H1 (cell line): Measurements from ENCODE around the gene HOXD4. TPM values are rescaled to one million over a fixed set of nuclear protein-coding genes. Genes with fewer than 3 reads are reported as not detected.

Source experiments
- RNF2 ChIP-seq: fragments of 200-900, 300-1000 bp; sonication (generic); IDR thresholded peaks from 2 replicates; pipeline ENCODE4 v1.7.1; 2016; ENCODE audit warnings: borderline replicate concordance, low read depth, mild to moderate bottlenecking, antibody characterized with exemption, low read length; ENCODE audit not compliant: poor library complexity, severe bottlenecking; ENCODE audit errors: missing control alignments
- polyA plus RNA-seq, 7 experiments: library from polyadenylated mRNA; depleted of rRNA in 3 of 7; stranded (reverse) in 5 of 7; unstranded in 2 of 7; fragments of >200 nt in 5 of 7; fragments of 200-250 nt in 2 of 7; gene quantifications; 1 replicate in 5 of 7; 2 replicates in 1 of 7; 4 replicates in 1 of 7; pipeline versions ENCODE4 v1.2.1 to v1.2.3, GENCODE V29; 2011 to 2013; ENCODE audit warnings: missing spikeins in 2 of 7, mixed read lengths in 2 of 7
- total RNA-seq: library from RNA; stranded (reverse); fragmentation: NEBNext Ultra II Directional; extraction: Animal tissue kit (Norgen Biotek cat#: 25700); gene quantifications from 2 replicates; pipeline ENCODE4 v1.2.1, GENCODE V29; 2021

Gene HOXD4
- total and polyA plus RNA-seq, 2 of the 8 experiments (the other 6 are each of a cell fraction or from before 2014, with no cell fraction given) = not detected

GRCh38 chr2:176160251-176160985 is 9.1 kb downstream of the HOXD4 start (continued):
- no peak for TF ChIP-seq RNF2
